ENCODE data around the gene CCL4. TPM values are rescaled to one million over a fixed set of nuclear protein-coding genes. Genes with fewer than 3 reads are reported as not detected.
"Not testable (repeated sequence)": the region's sequence is repeated elsewhere in the genome, so short reads cannot be mapped to it uniquely, and the experiment has no call there.

Gene CCL4
- total and polyA plus RNA-seq, 2 donors from 2014 or later, result 3.9 to 5.1 TPM

DNA sequence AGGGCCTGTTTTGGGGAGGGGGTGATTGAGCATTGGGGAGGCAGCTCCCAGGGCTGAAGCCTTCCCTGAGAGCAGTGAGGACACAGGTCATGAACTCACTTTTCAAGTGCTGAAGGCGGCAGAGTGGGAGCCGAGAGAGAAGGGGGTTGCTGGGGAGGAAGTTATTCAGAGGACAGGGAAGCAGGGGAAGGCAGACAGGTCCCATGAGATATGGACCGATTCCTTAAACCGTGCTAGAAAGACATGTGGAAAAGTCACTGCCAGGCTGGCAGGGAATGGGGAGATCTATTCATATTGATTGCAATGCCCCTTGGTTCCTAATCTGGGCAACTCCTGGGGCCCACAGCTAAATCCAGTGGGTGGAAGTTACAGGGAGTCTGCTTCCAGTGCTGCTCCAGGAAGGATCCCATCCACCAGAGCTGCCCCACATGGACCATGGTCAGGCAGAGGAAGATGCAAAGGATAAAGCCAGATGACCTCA lies 1.1 kb downstream of the CCL4 start:
- no peaks in the 10 kb centered on the region for H3K27me3 ChIP-seq (ENCODE audit: control insufficient read depth, insufficient read depth, low read length)
- no peak for FAIRE-seq
- TF ChIP-seq, protein P1, sequence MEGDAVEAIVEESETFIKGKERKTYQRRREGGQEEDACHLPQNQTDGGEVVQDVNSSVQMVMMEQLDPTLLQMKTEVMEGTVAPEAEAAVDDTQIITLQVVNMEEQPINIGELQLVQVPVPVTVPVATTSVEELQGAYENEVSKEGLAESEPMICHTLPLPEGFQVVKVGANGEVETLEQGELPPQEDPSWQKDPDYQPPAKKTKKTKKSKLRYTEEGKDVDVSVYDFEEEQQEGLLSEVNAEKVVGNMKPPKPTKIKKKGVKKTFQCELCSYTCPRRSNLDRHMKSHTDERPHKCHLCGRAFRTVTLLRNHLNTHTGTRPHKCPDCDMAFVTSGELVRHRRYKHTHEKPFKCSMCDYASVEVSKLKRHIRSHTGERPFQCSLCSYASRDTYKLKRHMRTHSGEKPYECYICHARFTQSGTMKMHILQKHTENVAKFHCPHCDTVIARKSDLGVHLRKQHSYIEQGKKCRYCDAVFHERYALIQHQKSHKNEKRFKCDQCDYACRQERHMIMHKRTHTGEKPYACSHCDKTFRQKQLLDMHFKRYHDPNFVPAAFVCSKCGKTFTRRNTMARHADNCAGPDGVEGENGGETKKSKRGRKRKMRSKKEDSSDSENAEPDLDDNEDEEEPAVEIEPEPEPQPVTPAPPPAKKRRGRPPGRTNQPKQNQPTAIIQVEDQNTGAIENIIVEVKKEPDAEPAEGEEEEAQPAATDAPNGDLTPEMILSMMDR (IDR thresholded peaks at IDR 0.05; ENCODE audit: borderline replicate concordance, extremely low read depth, insufficient read depth), result no peak
- no peaks in the 10 kb centered on the region for H3K4me1 ChIP-seq (ENCODE audit: control insufficient read depth in 2 of 3, insufficient read depth in 2 of 3, low read depth in 1 of 3, low read length in 3 of 3)
- intact Hi-C loops (cut with DNase I), result no loop called here
- H3K27ac ChIP-seq (ENCODE audit: low read depth in 2 of 2, low read length in 2 of 2), result no peak overlapping the region
- no peaks in the 10 kb centered on the region for H3K9me3 ChIP-seq (ENCODE audit: control insufficient read depth in 2 of 3, insufficient read depth in 1 of 3, low read length in 3 of 3)
- H3K9ac ChIP-seq (ENCODE audit: low read length in 3 of 3), result no peak overlapping the region
- DNase-seq, result no peak
- no peaks in the 10 kb centered on the region for H3K36me3 ChIP-seq (ENCODE audit: control insufficient read depth in 2 of 3, insufficient read depth in 3 of 3, low read length in 3 of 3)
- H3K4me3 ChIP-seq (ENCODE audit: low read length in 3 of 3), result no peak overlapping the region

DNA sequence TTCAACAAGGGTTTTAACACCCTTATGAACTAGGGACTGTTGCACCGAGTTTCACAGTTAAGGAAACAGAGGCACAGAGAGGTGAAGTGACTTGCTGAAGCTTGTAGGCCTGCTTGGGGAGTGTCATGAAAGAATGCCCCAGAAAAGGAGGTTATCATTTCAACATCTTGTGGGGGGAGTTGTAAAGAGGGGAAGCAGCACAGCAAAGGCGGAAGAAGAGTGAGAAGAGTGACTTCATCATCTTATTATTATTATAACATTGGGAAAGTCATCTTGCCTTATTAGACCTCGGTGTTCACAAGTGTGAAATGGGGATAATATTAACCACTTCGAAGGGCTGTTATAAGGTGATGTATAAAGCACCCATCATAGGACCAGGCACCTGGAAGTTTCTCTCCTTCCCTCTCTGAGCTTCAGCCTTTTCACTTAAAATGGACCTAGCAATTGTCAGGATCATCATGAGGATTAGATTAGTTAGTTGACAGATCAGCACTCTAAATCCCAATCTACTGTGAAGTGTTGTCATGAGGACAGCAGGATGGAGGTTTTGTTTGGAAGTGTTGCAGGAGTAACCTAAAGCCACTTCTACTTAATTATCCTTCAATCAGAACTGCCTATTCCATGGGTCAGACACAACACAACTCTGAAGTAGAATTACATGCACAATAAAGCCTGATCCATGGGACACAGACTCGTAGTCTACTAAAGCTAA lies 2.3 kb downstream of the CCL4 start:
- H3K9me3 ChIP-seq (ENCODE audit: control insufficient read depth in 2 of 3, insufficient read depth in 1 of 3, low read length in 3 of 3), result no peaks in the 10 kb centered on the region
- H3K4me3 ChIP-seq (ENCODE audit: low read length in 3 of 3), result no peak overlapping the region
- no peak for DNase-seq
- H3K27me3 ChIP-seq (ENCODE audit: control insufficient read depth, insufficient read depth, low read length), result no peaks in the 10 kb centered on the region
- FAIRE-seq, result no peak
- no peak overlapping the region for H3K9ac ChIP-seq (ENCODE audit: low read length in 3 of 3)
- H3K4me1 ChIP-seq (ENCODE audit: control insufficient read depth in 2 of 3, insufficient read depth in 2 of 3, low read depth in 1 of 3, low read length in 3 of 3), result no peaks in the 10 kb centered on the region
- no peaks in the 10 kb centered on the region for H3K36me3 ChIP-seq (ENCODE audit: control insufficient read depth in 2 of 3, insufficient read depth in 3 of 3, low read length in 3 of 3)
- no peak overlapping the region for H3K27ac ChIP-seq (ENCODE audit: low read depth in 2 of 2, low read length in 2 of 2)
- TF ChIP-seq, protein P1 (IDR thresholded peaks at IDR 0.05; ENCODE audit: borderline replicate concordance, extremely low read depth, insufficient read depth), result no peak
- intact Hi-C loops (cut with DNase I), result no loop called here

DNA sequence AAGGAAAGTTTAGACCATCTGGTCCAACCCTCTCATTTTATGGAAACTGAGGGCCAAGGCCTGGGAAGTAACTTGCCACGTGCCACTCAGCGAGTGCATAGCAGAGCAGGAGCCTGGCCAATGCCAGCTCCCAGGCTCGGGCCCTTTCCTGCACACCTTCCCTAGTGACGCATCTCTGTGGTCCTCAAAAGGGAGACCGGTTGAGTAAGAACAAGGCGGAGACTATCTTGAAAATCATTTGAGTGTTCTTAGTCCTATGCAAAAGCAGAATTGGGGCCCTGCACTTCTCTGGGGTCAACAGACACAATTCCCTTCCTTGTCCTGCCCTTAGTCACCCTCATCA lies 2.8 kb downstream of the CCL4 start:
- Histone ChIP-seq H3K4me3 (ENCODE audit: low read length in 3 of 3) (no peak overlapping the region), H3K27me3 (ENCODE audit: control insufficient read depth, insufficient read depth, low read length) (no peaks in the 10 kb centered on the region), H3K9ac (ENCODE audit: low read length in 3 of 3) (no peak overlapping the region), H3K36me3 (ENCODE audit: control insufficient read depth in 2 of 3, insufficient read depth in 3 of 3, low read length in 3 of 3) (no peaks in the 10 kb centered on the region), H3K4me1 (ENCODE audit: control insufficient read depth in 2 of 3, insufficient read depth in 2 of 3, low read depth in 1 of 3, low read length in 3 of 3) (no peaks in the 10 kb centered on the region), H3K27ac (ENCODE audit: low read depth in 2 of 2, low read length in 2 of 2) (no peak overlapping the region), H3K9me3 (ENCODE audit: control insufficient read depth in 2 of 3, insufficient read depth in 1 of 3, low read length in 3 of 3) (no peaks in the 10 kb centered on the region)
- TF ChIP-seq, protein P1 (IDR thresholded peaks at IDR 0.05; ENCODE audit: borderline replicate concordance, extremely low read depth, insufficient read depth), result no peak
- intact Hi-C loops (cut with DNase I), result no loop called here
- DNase-seq, result no peak
- FAIRE-seq, result no peak

DNA sequence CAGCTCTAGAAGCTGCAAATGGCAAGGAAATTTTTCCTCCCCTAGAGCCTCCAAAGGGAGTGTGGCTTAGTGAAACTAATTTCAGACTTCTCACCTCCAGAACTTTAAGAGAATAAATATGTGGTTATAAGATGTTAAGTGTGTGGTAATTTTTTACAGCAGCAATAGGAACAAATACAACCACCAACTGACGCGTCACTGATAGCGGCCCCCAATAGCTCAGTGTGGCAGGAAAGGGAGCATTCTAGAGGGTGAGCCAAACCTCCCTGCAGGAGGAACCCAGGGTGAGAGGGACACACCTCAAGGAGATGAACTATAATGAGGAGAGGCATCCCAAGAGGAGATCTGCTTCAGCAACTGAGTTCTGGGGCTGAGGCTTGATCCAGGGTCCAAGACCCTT lies 4.0 kb downstream of the CCL4 start:
- Histone ChIP-seq H3K36me3 (ENCODE audit: control insufficient read depth in 2 of 3, insufficient read depth in 3 of 3, low read length in 3 of 3) (no peaks in the 10 kb centered on the region), H3K9ac (ENCODE audit: low read length in 3 of 3) (no peak overlapping the region), H3K4me1 (ENCODE audit: control insufficient read depth in 2 of 3, insufficient read depth in 2 of 3, low read depth in 1 of 3, low read length in 3 of 3) (no peaks in the 10 kb centered on the region), H3K4me3 (ENCODE audit: low read length in 3 of 3) (no peak overlapping the region), H3K27me3 (ENCODE audit: control insufficient read depth, insufficient read depth, low read length) (no peaks in the 10 kb centered on the region), H3K27ac (ENCODE audit: low read depth in 2 of 2, low read length in 2 of 2) (no peak overlapping the region), H3K9me3 (ENCODE audit: control insufficient read depth in 2 of 3, insufficient read depth in 1 of 3, low read length in 3 of 3) (no peaks in the 10 kb centered on the region)
- intact Hi-C loops (cut with DNase I), result no loop called here
- TF ChIP-seq, protein P1 (IDR thresholded peaks at IDR 0.05; ENCODE audit: borderline replicate concordance, extremely low read depth, insufficient read depth), result no peak
- FAIRE-seq, result no peak
- no peak for DNase-seq

DNA sequence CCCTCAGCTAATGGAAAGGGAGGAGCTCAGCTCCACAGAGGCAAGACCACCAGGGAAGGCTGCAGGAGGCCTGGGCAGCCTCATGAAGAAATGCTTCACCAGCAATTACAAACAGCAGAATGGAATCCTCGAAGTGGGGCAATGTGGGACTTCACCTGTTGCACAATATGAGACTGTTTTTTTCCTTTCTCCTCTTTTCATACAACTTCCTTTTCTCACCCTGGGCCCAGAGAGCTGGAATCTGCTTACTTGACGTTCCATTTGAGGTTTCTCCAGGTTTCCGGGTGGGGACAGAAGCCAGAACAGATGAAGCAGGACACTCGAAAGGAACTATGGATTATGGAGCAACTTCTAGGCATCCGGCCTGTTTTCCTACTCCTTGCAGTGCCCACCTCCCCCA lies 4.6 kb downstream of the CCL4 start:
- H3K36me3 ChIP-seq (ENCODE audit: control insufficient read depth in 2 of 3, insufficient read depth in 3 of 3, low read length in 3 of 3); H3K27me3 ChIP-seq (ENCODE audit: control insufficient read depth, insufficient read depth, low read length); intact Hi-C loops (cut with DNase I); H3K4me3 ChIP-seq (ENCODE audit: low read length in 3 of 3); H3K9me3 ChIP-seq (ENCODE audit: control insufficient read depth in 2 of 3, insufficient read depth in 1 of 3, low read length in 3 of 3); DNase-seq; H3K4me1 ChIP-seq (ENCODE audit: control insufficient read depth in 2 of 3, insufficient read depth in 2 of 3, low read depth in 1 of 3, low read length in 3 of 3); FAIRE-seq; H3K27ac ChIP-seq (ENCODE audit: low read depth in 2 of 2, low read length in 2 of 2); H3K9ac ChIP-seq (ENCODE audit: low read length in 3 of 3): not testable (repeated sequence)
